GM18870 (cell line): ENCODE results near the gene ADARB1.

Source experiments
- ATAC-seq: cut with Tn5 transposase; IDR thresholded peaks from one replicate; pipeline ENCODE4 v1.9.1; 2021; ENCODE audit warnings: moderate library complexity; ENCODE audit not compliant: unreplicated experiment

The ADARB1 gene

GRCh38 chr21:45090966-45091365 is 16.6 kb downstream of the ADARB1 start:
- ATAC-seq: no peak

- no peak for ATAC-seq
Observed at GRCh38 chr21:45091550-45092322, 17.4 kb downstream of the ADARB1 start.

GRCh38 chr21:45093035-45093532 is 18.7 kb downstream of the ADARB1 start:
- no peak for ATAC-seq

DNA sequence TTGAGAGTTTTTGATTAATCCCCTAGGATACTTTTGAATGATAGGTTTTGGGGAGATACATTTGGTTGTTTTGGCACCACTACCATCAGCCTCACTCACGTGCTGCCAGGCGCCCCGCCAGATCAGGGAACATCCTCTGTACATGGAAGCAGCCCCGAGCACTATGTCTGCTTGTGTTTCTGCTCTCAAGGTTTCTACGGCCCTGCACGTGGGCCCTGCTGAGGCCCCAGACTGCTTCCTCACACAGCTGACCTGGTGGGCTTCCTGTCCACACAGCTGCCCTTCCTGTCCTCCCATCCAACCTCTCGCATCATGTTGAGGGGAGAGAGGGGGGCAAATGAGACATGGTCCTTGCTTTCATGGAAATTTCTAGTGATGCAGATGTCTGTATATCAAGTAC is 20.0 kb downstream of the ADARB1 start:
- ATAC-seq: no peak

DNA sequence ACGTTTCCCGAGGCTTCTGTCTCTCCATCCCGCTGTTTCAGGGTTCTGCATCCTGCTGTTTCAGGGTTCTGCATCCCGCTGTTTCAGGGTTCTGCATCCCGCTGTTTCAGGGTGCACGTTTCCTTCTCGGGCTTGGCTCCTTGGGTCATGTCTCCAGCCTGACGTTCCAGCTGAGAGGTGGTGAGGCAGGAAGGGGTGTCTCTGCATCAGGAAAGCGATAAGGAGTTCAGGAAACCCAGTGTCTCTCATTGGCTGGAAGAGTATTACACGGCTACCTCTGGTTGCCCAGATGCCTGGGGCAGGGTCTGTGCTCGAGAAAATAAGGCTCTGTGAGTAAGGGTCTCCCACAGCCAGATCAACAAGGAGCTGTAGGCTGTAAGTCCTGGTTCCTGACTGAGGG is 21.1 kb downstream of the ADARB1 start:
- no peak for ATAC-seq

- no peak for ATAC-seq
Observed at GRCh38 chr21:45096217-45096616, 21.8 kb downstream of the ADARB1 start.

GRCh38 chr21:45097827-45098387 is 23.5 kb downstream of the ADARB1 start:
- ATAC-seq: no peak

GRCh38 chr21:45098867-45099266 is 24.5 kb downstream of the ADARB1 start:
- ATAC-seq: no peak

GRCh38 chr21:45099571-45099970 is 25.2 kb downstream of the ADARB1 start:
- no peak for ATAC-seq

- ATAC-seq: no peak
Observed at GRCh38 chr21:45100866-45101265, 26.5 kb downstream of the ADARB1 start.

GRCh38 chr21:45102391-45102932 is 28.1 kb downstream of the ADARB1 start:
- ATAC-seq: no peak

GRCh38 chr21:45103971-45104520 is 29.7 kb downstream of the ADARB1 start:
- ATAC-seq: no peak

DNA sequence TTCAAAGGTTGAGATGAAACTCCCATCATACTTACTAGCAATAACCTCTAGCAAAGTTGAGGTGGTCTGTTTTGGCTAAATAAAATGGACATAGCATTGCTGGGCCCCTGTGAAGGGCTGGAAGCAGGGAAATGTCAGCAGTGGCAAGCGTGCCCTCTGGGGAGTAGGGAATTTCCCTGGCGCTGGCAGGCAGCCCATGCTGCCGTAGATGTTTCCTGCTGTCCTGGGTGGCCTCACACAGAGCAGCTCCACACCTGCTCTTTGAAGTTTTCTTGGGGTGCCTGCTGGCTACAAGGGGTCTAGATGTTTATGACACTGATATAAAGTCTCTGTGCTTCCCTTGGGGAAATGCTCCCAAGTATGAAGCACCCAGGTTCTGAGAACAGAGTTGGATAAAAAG is 30.2 kb downstream of the ADARB1 start:
- no peak for ATAC-seq

DNA sequence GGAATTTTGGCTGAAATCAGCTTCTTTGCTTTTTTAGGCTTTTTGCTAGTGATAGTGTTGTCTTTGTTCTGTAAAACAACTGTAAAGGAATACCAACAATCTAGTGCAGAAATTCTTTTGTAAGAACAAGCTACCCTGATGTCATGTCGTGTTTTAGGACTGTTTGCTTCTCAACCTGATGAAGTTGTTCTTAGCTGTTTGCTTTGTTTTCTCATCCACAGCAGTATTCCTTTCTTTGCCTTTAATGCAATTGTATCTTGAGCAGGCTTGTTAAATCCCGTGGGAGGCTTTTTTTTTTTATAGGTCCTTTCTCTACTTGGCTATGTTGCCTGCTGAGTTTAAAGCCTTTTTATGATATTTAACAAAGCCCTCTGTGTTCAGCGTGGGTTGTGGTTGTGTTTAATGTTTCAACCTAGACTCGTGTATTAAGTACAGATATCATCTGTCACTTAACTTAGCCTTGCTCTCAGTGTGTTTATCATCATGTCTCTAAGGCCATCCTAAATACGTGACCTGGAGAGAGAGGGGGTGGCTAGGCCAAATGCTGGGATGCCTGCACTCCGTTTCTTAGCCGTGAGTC is 31.6 kb downstream of the ADARB1 start:
- ATAC-seq: no peak

- no peak for ATAC-seq
Observed at GRCh38 chr21:45108034-45108790, 33.8 kb downstream of the ADARB1 start.

DNA sequence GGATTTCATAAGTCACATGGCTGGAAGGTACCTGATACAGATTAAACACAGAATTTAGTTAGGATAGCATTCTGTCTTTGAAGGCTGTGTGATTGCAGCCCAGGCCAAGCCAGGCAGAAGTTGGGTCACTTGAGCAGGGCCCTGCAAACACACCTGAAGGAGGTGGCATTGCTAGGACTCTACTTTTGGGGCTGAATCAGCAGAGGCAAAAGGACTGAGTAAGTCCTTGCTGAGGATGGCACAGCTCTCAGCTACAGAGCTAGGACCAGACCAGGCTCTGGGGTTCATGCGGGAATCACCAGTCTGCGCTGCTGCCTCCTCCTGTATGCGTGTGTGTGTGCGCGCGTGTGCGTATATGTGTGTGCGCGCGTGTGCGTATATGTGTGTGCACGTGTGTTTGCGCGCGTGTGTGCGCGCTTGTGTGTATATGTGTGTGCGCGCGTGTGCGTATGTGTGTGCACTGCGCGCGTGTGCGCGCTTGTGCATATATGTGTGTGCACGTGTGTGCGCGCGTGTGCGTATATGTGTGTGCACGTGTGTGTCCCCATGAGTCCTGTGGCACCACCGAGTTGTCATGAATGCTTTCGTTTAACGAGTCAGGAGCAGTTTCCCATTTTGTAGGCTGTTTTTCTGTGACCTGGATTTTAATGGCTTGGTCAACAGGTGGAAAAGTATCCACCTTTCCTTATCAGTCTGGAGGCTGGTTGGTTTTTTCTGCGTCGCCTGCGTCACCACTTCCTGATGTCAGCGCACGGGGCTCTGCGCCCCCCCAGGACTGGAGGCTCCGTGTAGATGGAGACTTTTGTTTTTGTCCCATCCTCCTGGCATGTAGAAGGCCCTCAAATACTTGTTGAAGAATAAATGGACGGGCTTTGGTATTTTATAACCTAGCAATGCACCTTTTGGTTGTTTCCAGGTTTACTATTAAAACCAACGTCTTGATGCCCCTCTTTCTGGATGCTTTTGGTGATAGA is 34.7 kb downstream of the ADARB1 start:
- ATAC-seq: no peak

- ATAC-seq: peak; percentile 83
Observed at GRCh38 chr21:45109831-45110492, 35.6 kb downstream of the ADARB1 start.

DNA sequence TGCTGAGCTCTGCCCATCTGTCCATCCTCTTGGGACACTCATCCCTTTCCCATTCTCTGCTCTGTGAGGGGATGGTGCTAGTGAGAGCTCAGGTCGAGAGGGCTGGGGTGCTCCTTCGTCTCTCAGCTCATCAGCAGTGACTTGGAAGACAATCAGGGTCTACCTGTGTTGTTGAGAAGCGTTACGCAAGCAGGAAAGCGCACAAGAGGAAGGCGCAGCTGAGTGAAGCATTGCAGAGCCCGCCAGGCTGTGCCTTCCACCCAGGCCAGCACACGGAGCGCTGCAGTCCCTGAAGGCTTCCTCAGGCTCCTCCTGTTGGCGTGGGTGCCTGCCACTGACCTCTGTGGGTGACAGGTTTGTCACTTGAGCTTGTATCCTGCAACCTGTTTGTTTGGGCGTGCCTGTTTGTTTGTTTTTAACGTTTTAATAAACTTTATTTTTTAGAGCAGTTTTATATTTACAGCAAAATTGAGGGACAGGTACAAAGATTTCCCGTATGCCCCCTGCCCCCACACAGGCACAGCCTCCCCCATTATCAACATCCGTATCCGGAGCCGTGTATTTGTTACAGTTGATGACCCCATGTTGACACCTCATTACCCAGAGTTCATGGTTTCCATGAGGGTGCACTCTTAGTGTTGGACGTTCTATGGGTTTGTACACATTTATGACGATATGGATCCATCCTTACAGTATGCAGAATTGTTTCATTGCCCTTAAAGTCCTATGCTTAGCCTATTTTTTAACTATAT is 36.7 kb downstream of the ADARB1 start:
- ATAC-seq: no peak
